Ramos (cell line): Measurements from ENCODE around the gene NAP1L1.

Experiments
- in situ Hi-C: fragments of 300-500 bp; cut with MboI; formaldehyde crosslinking; loops from one replicate; pipeline ENCODE4 v1.14.3; 2022; ENCODE audit warnings: low sequenced_read_pairs; ENCODE audit not compliant: unreplicated experiment

NAP1L1 gene

GRCh38 chr12:76043377-76043776, 41.1 kb downstream of the NAP1L1 start:
- in situ Hi-C loops = loop anchor here (25.0 kb wide), 1 partner anchor 706 kb away; the partner anchor contains the start of genes CAPS2 and GLIPR1L1

DNA sequence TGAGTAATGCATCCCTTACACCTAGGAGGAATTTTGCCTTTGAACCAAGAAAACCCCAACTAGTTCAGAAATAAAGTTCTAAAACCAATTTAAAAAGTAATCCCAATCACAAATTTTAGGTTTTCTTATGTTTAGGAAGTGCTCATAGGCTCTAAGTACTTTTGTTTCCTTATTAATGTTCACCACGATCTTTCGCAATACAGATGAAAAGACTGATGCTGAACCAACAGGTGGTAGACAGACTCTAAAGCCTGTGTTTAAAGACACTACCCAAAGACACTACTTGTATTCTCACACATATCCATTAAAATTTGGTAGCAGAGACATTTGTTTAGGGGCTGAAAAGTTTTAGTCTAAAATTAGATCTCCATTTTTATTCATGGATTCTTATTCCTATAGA, 42.3 kb downstream of the NAP1L1 start:
- in situ Hi-C loops = loop anchor here (25.0 kb wide), 1 partner anchor 705 kb away; the partner anchor contains the start of genes CAPS2 and GLIPR1L1

DNA sequence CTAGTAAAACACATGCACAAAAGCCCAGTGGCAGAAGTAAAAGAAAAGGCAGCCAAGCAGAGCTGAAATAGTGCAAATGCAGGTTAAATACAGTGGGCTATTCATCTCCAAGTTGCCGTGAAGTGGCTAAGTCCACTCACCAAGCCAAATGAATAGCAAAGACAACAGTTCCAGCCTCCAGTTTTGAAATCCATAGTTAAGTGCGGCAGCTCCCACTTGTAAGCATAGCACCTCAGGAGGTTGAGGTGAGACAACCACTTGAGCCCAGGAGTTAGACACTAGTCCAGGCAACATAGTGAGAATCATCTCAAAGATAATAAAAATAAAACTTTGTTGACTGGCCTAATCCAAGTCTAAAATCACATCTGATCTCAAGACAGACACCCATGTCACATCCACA, 43.1 kb downstream of the NAP1L1 start:
- in situ Hi-C loops = loop anchor here (25.0 kb wide), 1 partner anchor 704 kb away; the partner anchor contains the start of genes CAPS2 and GLIPR1L1

GRCh38 chr12:76040461-76040860, 44.0 kb downstream of the NAP1L1 start:
- in situ Hi-C loops = loop anchor here (25.0 kb wide), 1 partner anchor 703 kb away; the partner anchor contains the start of genes CAPS2 and GLIPR1L1

- in situ Hi-C loops = loop anchor here (10.0 to 25.0 kb wide), 3 partner anchors 513 to 701 kb away; partner anchors contain the start of genes CAPS2 and GLIPR1L1
Observed at GRCh38 chr12:76038176-76038575, 46.3 kb downstream of the NAP1L1 start.

DNA sequence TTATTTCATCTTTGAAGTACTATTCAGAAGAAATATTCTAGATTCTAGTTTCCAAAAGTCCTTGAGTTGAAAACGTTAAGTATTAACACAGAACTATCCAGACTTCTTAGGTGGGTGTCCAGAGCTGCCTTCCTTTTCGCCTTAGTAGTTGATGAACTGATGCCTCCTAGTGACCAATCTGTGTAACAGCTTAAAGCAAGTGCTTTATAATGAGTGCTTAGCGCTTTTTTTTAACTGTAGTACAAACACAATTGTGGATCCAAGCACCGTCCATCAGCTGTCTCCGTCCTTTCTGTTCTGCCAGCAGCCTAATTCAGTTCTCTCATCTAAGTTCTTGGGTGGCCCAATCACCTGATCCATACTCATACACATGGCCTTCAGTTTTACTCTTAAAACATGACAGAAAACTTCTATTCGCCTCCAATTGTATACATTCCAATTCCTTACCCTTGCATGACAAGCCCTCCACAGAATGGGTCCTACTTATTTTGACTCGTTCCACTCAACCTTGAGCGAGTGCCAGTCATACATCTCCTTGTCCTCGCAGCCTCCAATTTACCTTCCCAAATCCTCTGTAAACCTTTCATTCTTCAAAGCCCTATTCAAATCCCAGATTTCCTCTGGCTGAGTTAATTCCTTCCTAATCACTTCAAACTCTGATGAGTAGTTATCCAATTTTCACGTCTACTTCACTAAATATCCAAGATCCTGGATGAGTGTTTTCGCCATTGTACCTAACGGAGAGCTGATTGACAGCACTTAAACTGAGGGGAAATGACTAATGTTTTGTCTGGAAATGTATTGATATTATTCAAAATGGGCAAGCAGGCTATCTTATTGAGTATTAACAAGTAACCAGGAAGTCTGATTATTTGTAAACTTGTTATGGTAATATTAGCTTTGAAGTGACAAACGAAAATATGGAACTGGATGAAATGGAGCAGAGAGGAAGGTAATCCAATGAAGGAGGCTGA, 47.1 kb downstream of the NAP1L1 start:
- in situ Hi-C loops = loop anchor here (10.0 to 25.0 kb wide), 3 partner anchors 513 to 700 kb away; partner anchors contain the start of genes CAPS2 and GLIPR1L1

DNA sequence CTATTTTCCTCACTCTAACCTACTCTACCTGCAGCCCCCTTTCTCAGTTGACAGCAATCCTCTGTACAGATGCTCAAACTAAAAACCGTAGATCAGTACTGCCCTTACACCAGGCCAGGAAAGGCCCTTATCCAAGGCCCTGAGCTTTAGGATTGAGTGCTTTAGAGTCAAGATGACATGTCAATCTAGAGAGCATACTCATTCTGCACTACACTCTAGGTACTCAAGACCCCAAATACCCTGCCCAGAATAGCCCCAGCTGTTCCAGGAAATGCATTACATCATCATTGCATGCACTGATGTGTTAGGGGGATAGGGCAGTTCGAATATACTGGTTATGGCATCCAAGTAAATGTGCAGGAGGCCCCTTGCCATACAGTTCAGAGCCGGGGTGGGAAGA, 49.4 kb downstream of the NAP1L1 start:
- in situ Hi-C loops = loop anchor here (10.0 to 25.0 kb wide), 3 partner anchors 510 to 698 kb away; partner anchors contain the start of genes CAPS2 and GLIPR1L1

DNA sequence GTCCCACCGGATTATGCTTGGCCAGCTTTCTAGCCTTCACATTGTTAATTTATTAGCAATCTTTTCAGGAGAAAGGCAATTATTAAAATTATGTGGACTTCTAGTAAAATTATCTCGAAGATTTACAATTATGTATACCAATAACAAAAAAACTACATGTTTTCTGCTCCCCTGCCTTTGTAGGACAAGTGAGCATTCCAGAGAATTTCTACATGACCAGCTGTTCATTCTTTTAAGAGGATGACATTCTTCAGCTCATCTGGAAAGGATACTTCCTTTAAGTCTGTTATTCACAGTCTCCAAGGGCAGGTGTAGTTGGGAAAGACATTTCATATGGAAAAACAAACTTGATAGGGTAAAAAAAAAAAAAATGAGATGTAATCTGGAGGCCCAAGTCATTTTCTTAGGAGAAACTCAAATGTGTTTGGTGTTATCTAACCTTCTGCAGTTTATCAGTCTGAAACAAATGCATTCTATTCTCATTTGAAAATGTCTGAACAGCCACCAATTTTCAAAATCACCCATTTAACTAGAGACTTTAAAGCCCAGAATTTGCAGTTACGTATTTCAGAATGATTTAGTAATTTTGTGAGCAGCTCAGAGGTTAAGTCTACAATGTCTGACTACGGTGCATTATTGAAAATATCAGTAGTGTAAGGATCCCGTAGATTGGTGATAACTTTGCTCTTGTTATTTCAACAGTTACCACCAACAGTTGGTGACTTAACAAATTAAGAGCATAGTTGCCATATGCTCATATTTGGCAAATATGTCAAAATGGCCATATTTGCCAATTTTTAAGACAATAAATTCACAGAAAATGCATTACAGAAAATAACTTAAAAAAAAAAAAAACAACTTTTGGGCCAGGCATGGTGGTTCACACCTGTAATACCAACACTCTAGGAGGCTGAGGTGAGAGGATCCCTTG, 51.1 kb downstream of the NAP1L1 start:
- in situ Hi-C loops = loop anchor here (10.0 to 25.0 kb wide), 3 partner anchors 509 to 696 kb away; partner anchors contain the start of genes CAPS2 and GLIPR1L1

GRCh38 chr12:76032043-76032981, 52.2 kb downstream of the NAP1L1 start:
- in situ Hi-C loops = loop anchor here (10.0 to 25.0 kb wide), 3 partner anchors 508 to 695 kb away; partner anchors contain the start of genes CAPS2 and GLIPR1L1

DNA sequence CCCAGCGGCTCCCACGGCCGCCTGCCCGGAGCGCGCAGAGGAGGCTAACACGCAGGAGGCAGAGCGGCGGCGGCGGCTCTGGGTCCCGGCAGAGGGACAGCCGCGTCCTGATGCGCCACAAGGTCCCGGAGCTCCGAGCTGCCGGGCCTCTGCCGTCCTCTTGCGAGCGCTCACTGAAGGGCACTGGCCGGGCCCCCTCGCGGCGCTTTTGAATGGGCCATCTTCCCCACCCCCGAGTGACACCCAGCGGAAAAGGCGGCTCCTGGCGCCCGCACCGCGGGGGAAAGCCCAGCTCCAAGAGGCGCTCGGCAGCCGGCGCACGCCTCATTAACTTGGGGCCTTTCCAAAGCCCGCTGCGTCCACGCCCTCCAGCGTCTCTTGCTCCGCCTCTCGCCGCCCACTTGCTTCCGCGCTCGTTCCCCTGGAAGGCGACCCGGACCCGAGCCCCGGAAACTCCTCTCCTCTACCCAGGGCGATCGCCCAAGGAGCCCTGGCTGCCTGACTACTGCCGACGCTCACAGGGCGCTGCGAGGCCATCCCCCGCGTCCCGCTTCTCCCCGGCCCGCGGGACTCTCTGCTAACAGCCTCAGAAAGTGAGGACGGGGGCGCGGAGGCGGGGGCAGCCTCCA, 53.0 kb downstream of the NAP1L1 start, which contains the start of gene PHLDA1:
PHLDA1 (minus strand) TSS at position 363 of the 629 bp plus-strand sequence.
- in situ Hi-C loops = loop anchor here (10.0 to 25.0 kb wide), 3 partner anchors 507 to 694 kb away; partner anchors contain the start of genes CAPS2 and GLIPR1L1

DNA sequence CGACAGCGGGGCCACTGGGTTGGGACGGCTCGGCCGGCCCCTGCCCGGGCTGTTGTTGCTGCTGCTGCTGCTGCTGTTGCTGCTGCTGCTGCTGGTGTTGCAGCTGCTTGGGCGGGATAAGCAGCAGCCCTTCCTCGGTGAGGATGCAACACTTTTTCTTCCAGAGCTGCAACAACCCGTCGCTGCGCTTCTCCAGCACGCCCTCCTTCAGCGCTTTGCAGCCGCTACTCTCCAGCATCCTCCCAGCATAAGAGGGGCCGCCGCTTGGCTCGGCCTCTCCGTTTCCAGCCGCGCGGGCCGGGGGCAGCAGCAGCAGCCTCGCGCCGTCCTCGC, 53.4 kb downstream of the NAP1L1 start:
- in situ Hi-C loops = loop anchor here (10.0 to 25.0 kb wide), 3 partner anchors 506 to 694 kb away; partner anchors contain the start of genes CAPS2 and GLIPR1L1

GRCh38 chr12:76030341-76031080, 54.0 kb downstream of the NAP1L1 start:
- in situ Hi-C loops = loop anchor here (10.0 to 25.0 kb wide), 3 partner anchors 506 to 693 kb away; partner anchors contain the start of genes CAPS2 and GLIPR1L1

DNA sequence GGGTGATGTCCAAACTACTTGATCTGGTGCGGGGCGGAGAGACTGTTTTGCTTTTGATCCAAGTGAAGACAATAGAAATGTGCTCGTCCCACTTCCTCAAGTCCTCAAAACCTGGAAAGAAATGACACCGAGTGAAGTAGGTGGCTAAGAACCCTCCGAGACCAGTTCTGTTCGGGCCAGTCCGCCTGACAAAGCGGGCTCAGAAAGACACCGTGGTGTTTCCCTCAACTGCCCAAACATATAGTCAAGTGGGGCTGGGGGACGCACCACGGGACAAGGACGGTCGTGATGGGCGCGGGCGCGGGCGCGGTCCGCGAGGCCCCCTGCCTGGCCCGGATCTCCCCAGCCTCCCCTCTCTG, 54.5 kb downstream of the NAP1L1 start:
- in situ Hi-C loops = loop anchor here (10.0 to 25.0 kb wide), 3 partner anchors 505 to 693 kb away; partner anchors contain the start of genes CAPS2 and GLIPR1L1

DNA sequence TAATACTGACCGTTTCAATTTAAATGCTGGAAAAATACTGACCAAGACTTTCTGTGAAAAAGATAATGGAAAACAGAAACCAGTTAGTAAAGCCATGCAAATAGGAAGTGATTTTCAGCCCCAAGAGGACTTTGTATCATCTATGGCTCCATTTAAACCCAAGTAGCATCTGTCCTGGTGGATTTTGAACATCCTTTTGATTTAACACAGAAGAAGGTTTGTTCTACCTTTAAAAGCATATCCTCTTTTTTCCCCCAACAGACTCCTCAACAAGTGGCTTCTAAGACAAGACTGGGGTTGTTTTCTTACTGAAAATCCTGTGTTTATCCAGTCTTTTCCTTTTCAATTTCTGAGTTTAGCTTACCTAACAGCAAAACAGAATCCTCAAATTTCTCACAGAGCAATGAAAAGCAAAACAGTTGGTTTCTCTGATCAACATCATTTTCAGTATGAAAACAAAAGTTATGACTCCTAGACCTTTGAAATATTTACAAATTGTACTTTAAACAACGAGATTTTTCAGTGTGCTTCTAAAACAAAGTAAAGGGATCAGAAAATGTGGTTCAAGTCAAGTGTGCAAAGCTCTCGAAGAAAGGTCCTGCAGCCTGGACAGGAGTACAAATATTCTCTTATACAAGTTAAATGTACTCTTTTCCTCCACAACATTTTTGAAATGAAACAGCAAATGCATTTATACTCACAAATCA, 55.8 kb downstream of the NAP1L1 start:
- in situ Hi-C loops = loop anchor here (25.0 kb wide), 1 partner anchor 691 kb away; the partner anchor contains the start of genes CAPS2 and GLIPR1L1

GRCh38 chr12:76026643-76027063, 57.8 kb downstream of the NAP1L1 start:
- in situ Hi-C loops = loop anchor here (25.0 kb wide), 1 partner anchor 689 kb away; the partner anchor contains the start of genes CAPS2 and GLIPR1L1
